Stimulated activated CD8-positive, alpha-beta memory T cell treated with anti-CD3 and anti-CD28 coated beads, Interleukin-7, amount 100 ng/mL, for 48 hours (primary cell): Measurements from ENCODE around the gene RCSD1.

Experiments used
- DNase-seq, 2 donors: peaks; one replicate each; pipeline ENCODE4 v3.0.0-alpha.2; 2020; ENCODE audit warnings: low read depth in 1 of 2; ENCODE audit errors: extremely low read depth in 1 of 2

Gene RCSD1

GRCh38 chr1:167683226-167683625 is 53.2 kb downstream of the RCSD1 start:
- DNase-seq, result no peak

GRCh38 chr1:167683641-167684502 is 53.8 kb downstream of the RCSD1 start:
- DNase-seq, result no peak

- DNase-seq, result no peak
Measured at GRCh38 chr1:167685844-167686243, 55.8 kb downstream of the RCSD1 start.

GRCh38 chr1:167687919-167688519 is 58.0 kb downstream of the RCSD1 start:
- peak; percentile 22 to 70 for DNase-seq

- DNase-seq, result no peak
Measured at GRCh38 chr1:167689567-167689920, 59.5 kb downstream of the RCSD1 start.

GRCh38 chr1:167690053-167690452 is 60.0 kb downstream of the RCSD1 start:
- no peak for DNase-seq

- DNase-seq, result no peak
Measured at GRCh38 chr1:167693425-167694045, 63.5 kb downstream of the RCSD1 start.

GRCh38 chr1:167694691-167695090 is 64.7 kb downstream of the RCSD1 start:
- DNase-seq, result no peak

GRCh38 chr1:167695147-167695546 is 65.1 kb downstream of the RCSD1 start:
- DNase-seq, result no peak

- DNase-seq, result no peak
Measured at GRCh38 chr1:167695756-167696561, 65.9 kb downstream of the RCSD1 start.

- DNase-seq, result no peak
Measured at GRCh38 chr1:167697667-167698141, 67.7 kb downstream of the RCSD1 start.

GRCh38 chr1:167698313-167698712 is 68.3 kb downstream of the RCSD1 start:
- no peak for DNase-seq

GRCh38 chr1:167701510-167701909 is 71.5 kb downstream of the RCSD1 start:
- DNase-seq, result no peak

GRCh38 chr1:167703557-167703956 is 73.5 kb downstream of the RCSD1 start:
- DNase-seq, result no peak

- no peak for DNase-seq
Measured at GRCh38 chr1:167704715-167705114, 74.7 kb downstream of the RCSD1 start.

GRCh38 chr1:167705250-167705649 is 75.2 kb downstream of the RCSD1 start:
- no peak for DNase-seq

- no peak for DNase-seq
Measured at GRCh38 chr1:167706363-167706762, 76.3 kb downstream of the RCSD1 start.

- no peak for DNase-seq
Measured at GRCh38 chr1:167706931-167707877, 77.2 kb downstream of the RCSD1 start.

GRCh38 chr1:167707942-167708341 is 77.9 kb downstream of the RCSD1 start:
- no peak for DNase-seq

- DNase-seq, result no peak
Measured at GRCh38 chr1:167708940-167709389, 78.9 kb downstream of the RCSD1 start.
